ENCODE results near the gene ETV6.

The ETV6 gene

DNA sequence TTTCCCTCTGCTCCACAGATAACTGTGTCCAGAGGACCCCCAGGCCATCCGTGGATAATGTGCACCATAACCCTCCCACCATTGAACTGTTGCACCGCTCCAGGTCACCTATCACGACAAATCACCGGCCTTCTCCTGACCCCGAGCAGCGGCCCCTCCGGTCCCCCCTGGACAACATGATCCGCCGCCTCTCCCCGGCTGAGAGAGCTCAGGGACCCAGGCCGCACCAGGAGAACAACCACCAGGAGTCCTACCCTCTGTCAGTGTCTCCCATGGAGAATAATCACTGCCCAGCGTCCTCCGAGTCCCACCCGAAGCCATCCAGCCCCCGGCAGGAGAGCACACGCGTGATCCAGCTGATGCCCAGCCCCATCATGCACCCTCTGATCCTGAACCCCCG is 219.9 kb downstream of the ETV6 start:
- no peak for DNase-seq

DNA sequence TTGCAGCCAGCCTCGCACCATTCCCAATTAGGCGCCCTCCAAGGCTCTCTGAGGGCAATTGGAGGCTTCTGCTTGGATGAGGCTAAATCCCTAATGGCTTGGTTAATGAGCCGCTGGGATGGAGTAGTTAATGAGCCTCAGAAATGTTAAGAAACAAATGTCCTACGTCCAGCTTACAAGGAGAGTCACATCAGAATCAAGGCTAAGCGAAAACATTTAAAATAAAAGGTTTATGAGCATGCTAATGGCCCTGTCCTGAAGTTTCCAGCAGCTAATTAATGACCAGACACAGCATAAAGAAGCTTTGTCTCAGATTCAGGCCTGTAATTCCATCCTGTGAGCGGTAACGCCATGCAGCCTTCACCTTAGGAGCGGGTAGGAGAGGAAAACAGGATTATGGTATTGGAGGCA is 220.6 kb downstream of the ETV6 start:
- no peak for DNase-seq

DNA sequence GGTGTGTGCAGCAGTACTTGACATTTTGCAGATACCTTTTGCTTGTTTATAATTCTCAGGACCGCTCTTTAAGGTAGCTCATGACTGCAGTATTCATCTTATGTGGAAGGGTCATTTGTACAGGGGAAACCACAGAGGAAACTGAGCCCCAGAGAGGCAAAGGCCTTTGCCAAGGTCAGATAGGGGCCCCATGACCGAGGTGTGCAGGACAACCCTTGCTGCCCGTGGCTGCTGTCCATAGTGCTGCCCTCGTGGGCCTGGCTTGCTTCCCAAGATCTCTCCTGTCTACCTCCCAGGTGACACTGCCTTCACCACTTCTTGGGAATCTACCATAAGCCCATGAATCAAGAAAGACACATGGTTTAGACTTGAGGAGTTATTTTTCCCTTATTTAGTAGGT is 222.6 kb downstream of the ETV6 start:
- DNase-seq = no peak

DNA sequence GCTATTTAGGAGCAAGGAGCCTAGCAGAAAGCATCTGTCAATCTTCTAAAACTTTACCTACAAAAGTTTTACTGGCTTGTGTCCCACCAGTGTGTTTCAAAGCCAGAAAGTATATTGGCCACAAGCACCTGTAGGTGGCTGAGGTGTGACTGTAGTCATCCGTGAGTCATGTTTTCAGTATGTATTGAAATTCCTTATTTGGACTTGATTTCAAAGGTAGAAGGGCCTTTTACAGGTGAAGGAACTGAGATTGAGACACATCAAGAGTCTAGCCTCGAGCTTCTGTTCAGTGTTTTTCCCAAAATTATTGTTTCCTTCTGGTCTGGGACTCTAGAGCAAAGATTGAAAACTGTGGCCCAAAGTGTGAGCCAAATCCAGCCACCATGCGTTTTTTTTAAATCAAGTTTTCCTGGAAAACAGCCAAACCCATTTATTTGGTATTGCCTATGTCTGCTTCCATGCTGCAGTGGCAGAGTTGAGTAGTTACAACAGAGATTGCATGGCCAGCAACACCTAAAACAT is 226.0 kb downstream of the ETV6 start:
- no peak for DNase-seq

DNA sequence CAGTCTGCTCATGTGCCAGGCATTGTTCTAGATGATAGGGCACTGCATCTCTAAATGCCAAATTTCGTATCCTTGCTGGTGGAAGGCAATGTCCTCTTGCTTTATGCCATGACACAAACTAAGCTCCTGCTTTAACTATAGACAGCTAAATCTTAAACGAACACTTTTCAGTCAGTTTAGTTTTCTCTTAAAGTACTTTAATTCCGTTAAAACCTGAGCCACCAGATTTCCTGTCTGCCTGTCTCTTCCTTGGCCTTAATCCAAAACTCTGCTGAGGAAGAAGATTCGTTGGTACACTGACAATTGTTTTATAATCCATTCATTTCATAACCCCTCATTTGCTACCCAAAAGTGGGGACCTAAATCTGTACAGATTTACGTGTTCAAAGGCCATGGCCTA is 226.8 kb downstream of the ETV6 start:
- DNase-seq = no peak

DNA sequence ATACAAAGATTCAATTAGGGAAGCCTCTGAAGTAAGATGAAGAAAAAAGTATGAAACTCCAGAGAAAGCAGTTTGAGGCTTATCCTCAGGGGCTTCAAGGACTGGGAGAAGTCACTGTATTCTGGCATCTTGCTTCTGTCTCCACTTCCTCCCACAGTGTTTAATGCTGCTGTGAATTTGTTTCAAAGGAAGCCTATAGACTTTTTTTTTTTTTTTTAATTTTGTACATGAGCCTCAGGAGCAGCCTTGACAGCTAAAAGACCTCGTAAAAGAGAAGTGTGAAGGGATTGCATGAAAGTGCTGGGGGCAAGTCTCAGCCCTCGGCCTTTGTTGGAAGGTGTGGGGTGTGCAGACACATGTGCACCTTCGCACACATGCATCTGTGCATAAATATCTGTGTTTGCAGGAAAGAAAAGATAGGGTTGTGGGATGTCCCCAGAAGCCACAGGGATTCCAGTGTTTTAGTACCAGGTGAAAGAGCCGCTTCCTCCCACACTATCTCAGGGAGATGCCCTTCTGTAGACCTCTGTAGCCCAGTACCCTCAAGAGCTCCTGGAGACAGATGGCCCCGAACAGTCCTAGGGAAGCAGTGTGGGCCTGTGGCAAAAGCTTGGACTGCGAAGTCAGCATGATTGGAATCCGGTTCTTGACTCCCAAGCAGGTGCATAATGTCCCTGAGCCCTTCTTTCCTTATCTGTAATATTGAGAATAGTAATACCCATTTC is 227.8 kb downstream of the ETV6 start:
- DNase-seq = no peak

DNA sequence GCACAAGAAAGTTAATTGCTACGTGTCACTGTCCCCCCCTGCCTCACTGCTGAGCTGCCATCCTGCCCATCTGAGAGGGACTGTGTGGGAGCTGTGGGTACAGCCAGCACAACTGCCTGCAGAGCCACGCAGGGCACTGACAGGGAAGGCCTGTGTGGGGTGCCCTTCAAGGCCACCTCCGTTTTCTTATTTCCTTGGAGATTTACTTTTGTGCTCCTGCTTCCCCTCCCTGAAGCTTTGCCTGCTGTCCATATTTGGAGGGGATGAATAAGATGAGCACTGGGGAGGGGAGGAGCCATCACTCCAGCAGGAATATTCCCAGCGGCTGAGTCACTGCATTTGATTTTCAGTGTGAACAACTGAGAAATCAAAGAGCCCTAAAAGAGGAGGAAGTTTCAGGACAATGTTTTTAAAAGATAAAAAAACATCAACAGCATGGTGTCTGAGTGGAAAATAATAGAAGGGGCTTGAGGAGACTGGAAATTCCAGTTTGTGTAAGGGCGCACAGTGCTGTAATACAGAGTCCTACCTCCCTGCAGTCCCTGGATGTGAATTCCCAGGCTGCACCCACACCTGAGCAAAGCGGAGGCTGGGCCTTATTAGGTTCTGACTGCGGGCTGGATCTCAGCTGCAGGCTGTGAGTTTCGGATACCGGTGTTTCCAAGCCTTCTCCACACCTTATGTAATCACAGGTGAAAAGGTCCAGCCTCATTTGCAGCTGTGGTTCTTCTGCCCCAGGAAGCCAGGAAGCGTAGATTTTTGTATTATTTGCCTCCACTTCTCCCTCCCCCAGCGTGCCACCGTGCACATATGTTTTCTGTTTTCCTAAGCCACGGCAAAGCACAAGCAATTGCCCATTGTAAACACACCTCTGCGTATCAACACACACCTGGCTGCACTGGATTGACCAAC is 228.7 kb downstream of the ETV6 start:
- DNase-seq = no peak

DNA sequence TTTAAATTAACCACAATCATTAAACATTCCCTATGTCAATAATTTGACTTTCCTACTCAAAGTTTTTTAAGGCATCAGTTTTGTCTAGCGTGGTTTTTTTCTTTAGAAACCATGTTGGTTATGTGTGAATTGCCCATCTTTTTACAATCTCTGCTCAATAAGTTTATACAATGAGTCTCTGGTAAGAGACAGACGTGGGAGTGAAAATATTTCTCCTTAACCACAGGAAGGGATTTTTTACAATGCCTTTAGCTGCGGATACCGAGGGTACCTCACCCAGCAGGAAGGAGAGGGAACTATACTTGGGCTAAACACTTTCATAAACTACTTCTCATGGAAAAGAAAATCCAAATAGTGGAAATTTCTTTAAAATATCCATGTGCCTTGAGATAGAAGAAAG is 229.8 kb downstream of the ETV6 start:
- no peak for DNase-seq

DNA sequence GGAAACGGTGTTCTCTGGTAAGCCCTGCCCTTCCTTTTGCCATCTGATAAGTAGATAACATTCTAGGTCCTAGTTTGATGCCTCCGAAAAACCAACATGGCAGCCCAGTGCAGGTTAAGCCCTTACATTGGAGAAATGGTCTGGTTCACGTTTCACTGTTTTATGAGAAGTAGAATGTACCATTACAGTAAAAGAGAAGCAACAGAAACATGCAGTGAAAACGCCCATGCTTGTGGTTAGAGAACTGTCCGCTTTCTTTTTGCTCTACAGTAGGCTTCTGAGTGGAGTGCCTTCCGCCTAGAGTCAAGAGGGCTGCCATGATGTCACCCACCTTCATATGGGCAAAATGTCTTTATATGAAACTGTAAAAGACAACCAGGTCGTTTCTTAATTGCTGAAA is 230.9 kb downstream of the ETV6 start:
- no peak for DNase-seq

DNA sequence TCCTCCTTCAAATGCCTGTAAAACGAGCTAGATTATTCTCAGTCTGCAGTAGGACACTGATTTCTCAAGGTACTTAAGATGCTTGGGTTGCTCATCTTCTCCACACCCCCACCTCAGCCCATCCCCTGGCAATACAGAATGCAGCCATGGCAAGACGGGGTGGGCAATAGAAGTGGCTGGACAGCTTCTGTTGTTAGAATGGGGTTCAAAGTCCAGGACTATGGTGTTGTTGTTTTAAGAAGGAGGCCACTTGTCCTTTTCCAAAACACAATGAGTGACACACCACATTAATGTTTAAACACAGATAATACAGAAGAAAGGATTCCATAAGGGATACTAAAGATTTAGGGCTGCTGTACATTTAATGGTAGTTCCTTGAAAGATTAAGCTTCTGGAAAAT is 232.4 kb downstream of the ETV6 start:
- no peak for DNase-seq

DNA sequence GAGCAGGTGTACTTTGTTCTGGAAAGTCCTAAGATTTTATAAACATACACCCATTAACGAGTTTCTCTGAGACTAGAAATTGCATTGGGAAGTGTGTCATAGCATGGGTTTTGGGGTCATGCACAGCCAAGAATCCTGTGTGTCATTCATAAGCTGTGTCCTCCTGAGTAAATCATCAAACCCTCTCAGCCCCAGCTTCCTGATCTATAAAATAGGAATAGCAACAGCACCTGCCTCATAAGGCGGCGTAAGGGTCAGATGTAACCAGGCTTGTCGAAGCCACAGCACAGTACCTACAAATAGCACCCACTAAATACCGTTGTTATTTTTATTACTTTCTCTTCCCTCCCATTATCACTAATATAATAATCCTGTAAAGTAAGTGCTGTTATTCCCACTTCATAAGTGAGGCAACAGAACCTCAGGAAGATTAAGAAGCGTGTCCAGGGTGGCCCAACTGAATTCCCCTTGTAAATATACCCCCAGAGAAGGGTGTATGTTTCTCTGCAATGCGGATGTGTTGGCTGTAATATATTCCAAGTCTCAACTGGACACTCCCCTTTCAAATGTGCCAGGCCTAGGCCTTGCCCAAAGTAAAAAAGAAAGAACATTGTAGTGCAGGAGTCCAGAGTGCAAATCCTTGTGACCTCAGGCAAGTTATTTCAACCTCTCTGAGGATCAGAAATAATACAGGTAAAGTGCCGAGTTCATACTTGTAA is 233.0 kb downstream of the ETV6 start:
- DNase-seq = no peak

DNA sequence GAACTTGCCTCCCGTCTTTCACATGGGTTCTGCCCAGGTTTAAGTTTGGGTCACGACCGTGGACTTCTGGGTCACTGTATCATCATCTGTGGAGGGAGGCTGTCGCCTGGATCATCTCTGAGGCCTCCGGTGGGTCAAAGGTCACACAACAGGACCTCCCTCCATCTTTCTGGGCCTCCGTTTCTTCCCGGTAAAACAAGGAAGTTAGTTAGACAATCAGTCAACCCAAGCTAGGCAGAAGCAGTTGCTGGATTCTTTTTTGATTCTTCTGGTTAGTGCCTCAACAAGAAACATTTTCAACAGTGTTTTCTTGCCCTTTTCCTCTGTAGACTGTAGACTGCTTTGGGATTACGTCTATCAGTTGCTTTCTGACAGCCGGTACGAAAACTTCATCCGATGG is 234.6 kb downstream of the ETV6 start:
- DNase-seq = no peak

DNA sequence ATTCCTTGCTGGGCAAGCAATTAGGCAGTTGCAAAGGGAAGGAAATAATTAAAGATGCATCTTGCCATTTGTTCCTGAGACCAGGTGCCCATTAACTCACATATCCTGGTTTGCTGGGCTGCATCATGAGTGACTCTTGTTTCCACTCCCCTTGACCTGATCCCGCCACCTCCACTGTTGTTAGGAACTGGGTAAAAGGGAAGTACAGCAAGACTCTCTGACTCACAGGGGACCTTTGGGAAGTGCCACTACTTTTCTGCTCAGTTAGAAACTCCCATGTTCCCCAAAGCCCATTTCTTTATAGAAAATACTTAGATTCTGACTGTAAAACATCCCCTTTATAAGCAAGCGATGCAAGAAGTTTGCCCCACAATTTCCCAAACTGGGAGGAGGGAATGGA is 235.2 kb downstream of the ETV6 start:
- DNase-seq = no peak

DNA sequence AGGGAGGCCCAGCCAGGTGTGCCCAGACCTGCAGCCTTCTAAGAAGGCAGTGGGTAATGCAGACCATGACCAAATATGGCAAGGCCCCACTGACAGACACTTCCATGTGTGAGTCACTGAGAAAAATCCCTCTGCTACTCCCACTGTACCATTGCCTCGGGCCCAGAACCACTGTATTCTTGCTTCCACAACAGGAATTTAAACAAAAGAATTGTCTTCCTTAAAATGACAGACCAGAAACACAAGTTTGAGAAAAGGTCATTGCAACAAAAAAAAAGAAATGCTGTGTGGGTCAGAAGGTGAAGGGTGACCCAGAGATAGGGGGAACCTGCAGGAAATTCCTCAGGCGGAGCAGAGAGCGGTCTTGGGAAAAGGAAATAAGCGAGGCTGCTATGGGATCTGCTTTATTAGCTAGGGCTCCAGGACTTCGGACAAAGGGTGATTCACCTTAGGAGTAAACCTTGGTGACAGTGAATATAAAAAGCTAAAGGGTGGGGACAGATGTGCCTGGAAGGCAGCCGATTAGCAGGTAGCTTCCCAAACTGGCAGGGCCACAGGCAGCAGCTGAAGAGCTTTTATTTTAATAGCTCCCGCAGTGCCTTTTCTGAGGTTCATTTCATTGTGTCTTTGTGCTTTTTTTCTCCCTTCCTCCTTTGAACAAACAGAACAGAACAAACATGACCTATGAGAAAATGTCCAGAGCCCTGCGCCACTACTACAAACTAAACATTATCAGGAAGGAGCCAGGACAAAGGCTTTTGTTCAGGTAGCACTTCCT is 236.0 kb downstream of the ETV6 start:
- no peak for DNase-seq

DNA sequence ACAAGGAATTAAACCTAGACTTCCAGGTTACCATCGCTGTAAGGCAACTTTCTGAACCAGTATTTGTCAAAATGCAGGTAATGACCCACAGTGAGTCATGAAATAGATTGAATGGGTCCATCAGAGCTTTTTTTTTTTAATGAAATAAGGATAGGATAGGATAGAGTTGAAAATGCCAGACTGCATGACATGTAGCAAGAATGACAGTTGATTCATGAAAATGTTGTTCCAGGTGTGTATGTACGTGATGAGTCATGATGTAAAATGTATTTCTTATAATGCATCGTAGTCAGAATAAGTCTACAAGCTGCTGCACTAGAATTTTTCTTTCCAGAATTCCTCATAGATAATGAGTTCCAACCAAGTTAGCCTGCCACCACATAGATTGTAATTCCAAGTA is 236.9 kb downstream of the ETV6 start:
- DNase-seq = no peak

DNA sequence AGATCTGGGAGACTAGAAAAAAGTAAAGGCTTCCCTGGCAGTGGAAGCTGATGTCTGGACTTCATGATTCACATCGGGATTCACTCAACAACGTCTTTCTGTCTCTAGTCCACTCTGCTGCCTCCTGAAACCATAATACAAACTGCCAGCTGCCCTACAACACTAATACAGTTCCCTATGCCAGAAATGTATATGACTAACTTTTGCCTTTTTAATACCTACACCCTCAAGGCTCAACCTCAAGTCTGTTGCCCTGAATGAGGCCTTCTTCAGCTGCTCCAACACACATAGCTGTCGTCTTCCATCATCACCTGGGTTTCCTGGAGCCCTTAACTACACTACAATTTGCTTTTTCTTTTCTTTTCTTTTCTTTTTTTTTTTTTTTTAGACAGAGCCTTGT is 238.6 kb downstream of the ETV6 start:
- DNase-seq = no peak

DNA sequence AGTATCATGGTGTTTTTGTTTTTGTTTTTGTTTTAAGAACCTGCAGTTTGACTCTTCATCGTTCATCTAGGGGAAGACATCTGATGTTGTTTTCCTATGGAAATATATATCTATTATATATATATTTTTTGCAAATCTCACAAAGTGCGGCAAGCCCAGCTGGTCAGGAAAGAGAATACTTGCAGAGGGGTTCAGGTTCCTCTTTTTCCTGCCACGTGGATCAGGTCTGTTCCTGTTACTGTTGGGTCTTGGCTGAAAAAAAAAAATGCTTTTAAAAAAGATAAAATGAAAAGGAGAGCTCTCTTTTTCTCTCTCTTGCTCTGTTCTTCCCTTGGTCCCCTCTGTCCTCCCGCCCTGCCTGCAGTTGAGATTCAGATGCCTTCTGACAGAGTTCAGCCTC is 241.9 kb downstream of the ETV6 start:
- no peak for DNase-seq

DNA sequence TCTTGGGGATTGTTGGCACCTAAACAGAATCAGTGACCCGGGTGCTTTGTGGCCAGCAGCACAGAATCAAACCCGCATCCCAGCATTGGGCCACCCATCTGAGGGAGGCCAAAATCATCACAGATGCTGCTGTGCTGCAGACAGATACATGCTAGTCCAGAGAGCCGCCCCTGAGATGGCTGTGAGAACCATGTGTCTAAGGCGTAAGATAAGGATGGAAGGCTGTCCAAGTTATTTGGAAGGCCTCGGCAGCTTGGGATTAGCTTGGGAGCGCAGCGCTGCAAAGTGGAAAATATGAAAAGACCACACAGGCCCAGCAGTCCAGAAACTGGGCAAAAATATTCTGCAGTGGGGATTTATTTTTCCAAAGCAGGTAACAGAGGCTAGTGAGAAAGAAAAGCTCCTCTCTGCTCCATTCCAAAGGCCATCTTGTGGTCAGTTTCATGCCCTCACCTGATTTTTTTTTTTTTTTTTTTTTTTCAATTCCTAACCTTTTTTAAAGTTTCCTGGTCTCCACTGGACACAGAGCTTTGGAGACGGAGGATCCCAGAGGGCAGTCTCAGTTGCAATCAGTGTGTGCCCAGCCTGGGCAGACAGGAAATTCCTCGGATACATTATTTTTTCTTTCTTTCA is 242.4 kb downstream of the ETV6 start:
- DNase-seq = no peak

DNA sequence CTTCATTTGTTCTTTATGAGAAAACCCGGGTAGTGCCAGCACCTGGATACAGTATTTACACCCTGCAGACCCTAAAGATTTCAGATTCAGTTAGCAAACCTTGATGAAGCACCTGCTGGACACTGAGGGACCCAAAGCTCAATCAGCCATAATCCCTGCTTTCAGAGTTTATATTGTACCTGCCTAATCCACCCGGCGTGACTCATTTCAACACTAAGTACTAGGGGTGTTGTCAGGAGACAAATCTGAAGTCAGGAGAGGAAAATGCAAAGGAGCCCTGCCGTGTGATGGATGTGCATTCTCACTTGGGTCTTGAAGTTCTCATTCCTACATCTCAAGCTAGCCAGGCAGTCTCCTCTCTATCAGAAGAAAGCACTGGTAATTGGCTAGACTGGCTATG is 244.5 kb downstream of the ETV6 start:
- DNase-seq = no peak

DNA sequence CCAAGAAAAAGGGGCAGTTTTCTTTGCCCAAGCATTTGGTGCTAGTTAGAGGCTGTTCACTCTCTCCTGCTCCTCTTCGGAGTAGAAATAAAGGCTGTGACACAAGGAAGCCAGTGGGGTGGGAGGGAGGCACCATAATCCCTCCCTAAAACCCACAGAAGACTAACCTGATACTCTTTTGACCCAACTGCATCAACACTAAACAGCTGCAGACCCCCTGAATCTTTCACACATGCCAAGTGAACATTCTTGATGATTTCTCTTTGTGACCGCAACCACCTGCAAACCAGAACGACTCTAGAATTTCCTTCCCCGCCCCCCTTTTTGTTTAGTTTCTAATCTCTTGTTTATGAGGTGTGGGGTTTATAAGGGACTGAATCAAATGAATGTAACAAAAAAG is 245.4 kb downstream of the ETV6 start:
- DNase-seq = no peak

DNA sequence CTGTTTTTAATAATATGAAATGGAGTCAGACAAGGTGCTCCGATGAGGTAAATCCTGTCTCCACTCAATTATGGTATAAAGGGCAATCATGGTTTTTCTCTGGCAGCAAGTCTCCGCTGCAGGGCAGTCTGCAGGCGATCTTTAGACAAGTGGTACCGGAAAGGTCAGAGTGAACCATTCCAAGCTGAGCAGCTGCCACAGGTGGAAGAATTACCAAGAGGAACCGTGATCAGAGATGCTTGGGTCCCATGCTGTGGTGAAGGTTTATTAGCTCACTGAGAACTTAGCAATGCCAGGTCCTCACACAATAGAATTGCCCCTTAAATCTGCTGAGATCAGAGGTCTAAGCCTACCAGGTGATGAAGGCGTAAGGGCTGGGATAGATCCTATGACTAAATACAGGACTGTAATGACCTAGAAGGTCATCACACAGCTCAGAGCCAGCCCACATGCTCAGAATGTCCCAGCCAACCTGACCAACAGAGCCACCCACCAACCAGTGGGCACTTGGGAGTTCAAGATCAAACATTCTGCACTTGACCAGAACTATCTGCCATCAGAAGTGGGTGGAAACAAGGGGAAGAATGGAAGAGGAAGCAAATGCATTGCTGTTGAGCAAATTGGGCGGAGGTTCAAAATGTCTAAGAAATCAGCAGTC is 246.1 kb downstream of the ETV6 start:
- DNase-seq = no peak
